ENCODE measurements around the gene RIPOR2.
"Not testable (repeated sequence)": the region's sequence is repeated elsewhere in the genome, so short reads cannot be mapped to it uniquely, and the experiment has no call there.

RIPOR2 gene

DNA sequence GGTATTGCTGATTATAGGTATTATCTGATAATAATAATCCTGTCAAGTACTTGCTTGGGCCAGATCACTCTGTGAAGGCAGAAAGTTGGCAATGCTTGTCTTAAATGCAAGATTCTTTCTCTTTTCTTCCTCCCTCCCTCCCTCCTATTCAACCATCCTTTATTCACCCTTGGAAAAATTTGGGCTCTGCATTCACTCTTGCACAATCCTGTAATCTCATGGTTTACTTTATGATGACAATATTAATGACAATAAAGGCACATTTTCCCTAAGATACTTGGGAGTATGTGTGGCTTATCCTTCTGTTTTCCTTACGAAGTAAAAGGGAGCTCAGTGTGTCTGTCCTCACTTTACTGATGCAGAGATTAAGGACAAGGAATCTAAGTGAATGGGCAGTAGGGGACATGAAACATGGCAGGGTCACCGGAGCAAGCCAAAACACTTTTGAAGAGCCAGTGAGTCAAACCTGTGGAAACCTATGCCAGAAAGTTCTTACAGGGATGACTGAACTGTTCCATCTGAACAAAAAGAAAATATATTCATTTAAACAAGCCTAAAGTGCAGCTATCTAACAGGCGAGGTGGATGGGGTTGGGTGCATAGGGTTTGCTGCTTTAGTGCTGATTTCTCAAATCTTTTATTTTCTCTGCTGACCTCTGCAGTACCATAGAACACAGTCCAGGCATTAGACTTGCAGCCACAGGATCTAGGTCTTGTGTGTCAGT, 14.6 kb upstream of the RIPOR2 start:
- no peak for DNase-seq

DNA sequence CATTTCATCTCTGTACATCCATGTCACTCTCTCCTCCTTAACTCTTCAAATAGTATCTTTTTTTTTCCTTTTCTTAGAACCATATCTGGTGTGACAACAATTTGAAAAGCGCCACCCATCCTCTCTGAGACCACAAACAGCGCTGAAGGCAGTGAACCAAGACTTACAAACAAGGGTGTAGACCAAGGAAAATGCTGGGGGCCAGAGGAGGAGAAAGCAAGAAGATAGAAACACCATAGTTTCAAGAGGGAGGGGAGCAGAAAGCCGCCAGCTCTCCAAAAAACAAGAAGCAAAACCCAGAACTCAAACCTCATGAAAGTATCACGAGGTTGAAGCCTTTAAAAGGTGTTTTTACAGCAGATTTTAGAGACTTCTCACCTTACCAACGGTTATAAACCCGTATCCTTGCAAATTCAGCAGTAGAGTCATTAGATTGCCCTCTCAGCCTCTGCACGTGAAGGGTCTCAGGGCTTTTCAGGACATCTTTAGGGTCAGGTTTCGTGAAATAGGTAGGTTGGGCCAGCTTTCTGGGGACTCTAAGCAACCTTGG, 13.3 kb upstream of the RIPOR2 start:
- DNase-seq = no peak

DNA sequence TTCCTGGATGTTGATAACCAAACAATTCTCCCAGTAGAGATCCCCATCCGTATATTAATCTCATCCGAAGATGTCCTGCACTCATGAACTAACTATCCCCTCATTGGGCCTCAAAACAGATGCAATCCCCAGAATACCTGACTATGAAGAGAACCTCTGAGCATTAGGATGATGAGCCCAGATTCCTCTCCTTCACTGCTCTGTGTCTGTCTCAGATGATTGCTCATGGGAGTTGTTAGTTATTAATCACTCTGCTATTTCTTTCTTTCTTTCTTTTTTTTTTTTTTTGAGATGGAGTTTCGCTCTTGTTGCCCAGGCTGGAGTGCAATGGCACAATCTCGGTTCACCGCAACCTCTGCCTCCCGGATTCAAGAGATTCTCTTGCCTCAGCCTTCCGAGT, 12.5 kb upstream of the RIPOR2 start:
- DNase-seq = not testable (repeated sequence)

DNA sequence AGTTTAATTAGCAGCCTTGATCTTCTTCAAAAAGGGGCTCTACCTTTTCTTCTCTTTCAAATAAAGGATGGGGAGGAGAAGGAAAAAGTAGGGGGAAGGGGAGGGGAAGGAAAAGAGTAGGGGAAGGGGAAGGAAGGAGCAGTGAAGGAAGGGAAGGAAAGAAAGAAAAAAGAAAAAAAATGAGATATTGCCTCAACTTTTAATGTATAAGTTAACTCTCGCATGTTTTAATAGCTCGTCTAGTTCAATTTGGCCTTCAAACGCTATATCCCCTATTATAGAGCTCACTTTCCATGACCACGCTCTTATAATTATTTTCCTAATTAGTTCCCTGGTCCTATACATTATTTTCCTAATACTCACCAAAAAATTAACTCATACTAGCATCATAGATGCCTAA, 11.9 kb upstream of the RIPOR2 start:
- DNase-seq = no peak

DNA sequence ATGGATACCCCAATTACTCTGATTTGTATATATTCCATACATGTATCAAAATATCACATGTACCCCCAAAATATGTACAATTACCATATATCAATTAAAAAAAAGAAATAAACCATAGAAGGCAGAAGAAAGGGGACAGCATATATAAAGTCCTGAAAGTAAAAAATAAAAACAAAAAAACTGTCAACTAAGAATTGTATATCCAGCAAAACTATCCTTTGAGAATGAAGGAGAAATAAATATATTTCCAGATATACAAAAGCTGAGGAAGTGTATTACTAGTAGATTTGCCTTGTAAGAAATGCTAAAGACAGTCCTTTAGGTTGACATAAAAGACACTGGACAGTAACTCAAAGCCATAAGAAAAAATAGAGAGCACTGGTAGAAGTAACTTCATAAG, 9.3 kb upstream of the RIPOR2 start:
- no peak for DNase-seq

DNA sequence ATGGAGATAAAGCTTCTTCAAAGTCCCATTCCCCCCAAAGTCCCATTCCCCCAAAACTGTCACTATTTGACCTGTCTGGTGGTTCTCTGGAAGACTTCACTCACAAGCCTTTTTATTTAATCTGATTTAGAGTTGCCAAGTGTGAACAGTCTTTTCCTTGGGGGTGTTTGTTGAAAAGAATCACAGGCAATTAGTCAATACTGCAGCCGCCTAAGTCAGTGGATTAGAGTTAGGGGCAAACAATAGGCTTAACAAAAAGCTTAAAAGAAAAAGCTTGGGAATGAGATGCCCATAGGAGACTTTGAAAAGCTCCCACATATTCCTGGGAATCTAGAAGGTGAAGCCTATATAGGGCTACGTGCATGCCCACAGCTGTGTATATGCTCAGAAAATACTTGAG, 8.0 kb upstream of the RIPOR2 start:
- no peak for DNase-seq

DNA sequence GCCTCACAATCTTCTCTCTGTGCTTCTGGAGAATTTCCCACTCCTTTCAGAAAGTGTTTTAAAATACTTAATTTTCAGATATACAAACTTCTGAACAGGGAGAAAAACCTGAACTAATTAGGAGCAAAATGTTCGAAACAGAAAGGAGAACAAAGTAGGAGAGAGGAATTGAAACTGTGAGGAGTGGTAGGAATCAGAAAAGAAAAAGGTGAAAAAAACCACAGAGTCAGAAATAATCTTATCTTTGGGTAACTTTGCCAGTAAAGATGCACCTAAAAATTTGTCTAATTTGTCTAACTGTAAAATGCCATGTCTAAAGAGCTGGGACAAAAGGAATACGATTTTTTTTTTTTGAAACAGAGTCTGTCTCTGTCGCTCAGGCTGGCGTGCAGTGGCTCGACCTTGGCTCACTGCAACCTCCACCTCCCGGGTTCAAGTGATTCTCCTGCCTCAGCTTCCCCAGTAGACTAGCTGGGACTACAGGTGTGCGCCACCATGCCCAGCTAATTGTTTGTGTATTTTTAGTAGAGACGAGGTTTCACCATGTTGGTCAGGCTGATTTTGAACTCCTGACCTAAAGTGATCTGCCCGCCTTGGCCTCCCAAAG, 4.7 kb upstream of the RIPOR2 start:
- DNase-seq = no peak

DNA sequence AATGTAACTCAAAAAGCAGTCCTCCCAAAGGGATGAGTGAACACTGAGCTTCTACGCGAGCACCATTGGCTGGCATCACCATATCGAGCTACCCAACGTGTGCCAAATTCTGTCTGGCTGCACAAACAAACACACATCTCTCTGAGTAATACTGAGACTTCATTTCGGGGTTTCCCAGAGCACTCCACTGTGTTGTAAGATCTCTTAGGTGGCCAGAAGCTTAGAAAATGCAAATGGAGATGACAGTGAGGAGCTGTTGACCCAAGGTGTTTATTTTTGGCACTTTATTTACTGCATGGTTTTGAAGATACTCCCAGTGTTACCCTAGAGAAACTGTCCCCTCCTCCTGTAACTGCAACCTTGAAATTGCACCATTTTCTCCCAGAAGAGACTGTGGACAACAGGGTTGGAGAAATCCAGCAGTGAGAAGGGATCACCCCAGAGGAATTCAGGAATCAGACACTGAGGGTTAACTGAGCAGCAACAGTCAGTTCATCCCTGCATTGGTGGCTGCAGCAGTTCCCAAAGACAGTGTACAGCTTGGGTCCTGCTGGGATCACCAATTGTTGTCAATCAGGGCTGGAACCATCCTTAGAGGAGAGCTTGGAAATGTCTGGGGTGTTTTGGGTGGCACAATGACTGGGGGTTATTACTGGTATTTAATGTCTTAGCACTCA, 1.0 kb upstream of the RIPOR2 start:
- peak; percentile 51 to 55 for DNase-seq

DNA sequence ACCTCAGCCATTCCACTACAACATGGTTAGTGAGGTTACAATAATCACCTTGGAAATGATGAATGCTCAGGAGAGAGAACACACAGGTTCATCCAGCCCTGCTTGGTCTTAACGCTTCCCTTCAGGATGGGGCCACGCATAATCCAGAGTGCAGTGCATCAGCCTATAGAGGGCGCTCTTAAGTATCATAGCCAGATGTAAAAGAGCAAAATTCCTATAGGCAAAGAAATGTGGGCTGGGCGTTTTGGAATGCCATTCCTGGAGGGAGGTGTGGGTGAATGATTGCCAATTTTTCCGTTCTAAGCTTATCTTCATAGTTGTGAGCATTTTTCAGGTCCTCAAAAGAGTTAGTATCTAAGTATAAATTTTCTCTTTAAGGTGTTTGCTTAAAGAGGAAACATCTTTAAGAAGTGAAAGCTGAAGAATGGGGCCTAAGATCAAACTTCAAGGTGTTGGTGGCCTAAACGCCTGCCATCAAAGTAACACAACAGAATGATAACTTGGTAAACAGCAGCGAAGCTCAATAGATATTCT, 1.8 kb downstream of the RIPOR2 start:
- DNase-seq = no peak

DNA sequence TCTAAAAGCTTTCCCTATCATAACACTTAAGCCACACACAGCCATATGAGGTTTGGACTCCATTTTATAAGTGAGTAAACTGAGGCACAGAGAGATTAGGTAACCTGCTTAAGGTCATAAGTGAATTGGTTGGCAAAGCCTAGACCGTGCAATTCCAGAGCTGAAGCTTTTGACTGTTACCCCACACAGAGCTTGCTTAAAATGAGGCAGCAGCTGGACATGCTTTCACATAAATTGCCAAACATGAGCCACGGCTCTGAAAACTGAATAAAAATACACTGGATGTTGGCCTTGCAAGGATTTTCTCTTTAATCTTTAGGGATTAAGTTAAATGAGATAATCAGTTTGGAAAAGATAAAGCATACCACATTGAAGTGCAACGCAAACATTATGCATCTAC, 2.5 kb downstream of the RIPOR2 start:
- DNase-seq = no peak

DNA sequence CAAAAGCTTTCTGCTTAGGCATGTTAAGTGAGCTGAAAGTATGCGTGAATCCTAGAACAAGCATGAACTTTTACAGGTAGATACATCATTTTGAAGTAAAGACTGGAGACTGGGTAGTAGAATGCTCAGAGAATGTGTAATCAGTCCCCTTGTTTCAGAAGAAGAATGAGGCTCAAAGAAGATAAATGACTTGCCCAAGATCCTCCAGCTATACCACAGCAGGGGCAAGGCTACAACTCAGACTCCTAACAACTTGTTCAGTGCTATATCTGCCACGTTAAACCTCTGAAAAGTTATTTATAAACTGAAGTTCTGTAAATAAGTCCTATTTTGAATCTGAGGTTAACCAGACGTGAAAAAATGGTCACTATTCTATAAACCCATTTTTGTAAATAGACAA, 2.9 kb downstream of the RIPOR2 start:
- DNase-seq = no peak

DNA sequence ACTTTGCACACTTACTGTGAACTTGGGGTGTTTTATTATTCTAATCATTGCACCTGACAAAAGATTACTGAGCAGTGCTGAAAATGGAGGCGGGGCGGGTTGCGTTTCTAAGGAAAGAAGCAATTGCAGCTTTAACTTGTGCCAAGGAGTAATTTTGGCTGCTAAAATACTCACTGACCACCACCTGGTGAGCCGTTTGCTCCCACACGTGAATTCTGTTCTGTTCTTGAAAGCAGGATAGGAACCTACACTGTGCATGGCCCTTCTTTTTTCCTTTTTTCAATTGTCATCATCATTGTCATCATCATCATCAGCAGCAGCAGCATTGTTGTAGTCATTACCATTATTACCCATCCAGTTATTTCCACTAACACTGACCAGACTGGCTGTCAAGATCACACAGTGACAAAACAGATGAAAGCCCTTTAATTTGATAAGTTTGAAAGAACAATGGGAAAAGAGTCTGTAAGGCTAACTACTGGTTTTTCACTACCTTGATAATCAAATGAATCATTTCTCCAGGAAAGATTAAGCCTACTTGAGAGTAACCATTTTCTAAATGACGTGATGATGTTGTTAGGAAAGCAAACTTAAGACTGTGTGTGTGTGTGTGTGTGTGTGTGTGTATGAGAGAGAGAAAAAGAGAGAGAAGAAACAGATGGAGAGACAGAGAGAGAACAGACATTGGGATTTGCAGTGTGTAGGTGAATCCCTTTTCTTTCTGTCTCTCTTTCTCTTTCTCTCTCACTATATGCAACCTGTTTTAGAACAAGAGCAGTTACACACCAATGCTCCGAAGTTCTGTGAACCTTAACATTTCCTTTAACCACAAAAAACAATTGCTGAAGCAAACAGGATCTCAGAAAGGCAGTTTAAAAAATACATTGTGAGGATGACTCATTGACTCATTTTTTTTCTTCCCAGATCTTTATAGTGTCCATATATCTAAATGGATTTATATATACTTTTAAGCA, 3.8 kb downstream of the RIPOR2 start:
- no peak for DNase-seq

DNA sequence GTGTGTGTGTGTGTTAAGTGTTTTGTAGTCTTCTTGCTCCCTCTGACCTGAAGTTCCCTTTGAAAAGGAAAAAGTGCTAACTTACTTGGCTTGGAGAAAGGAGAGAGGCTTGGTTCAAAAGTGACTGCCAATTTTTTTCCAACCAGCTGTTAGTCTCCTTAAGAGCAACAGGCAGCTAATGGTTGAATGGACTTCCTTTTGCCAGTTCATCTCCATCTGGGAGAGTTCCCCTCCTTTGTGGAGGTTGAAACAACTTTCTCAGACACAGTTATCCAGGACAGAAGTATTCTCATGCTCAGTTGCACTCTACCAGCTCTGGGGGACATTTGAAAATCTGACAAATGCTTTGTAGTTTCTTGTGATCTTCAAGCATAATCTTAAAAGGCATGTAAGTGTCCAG, 4.5 kb downstream of the RIPOR2 start:
- DNase-seq = no peak

DNA sequence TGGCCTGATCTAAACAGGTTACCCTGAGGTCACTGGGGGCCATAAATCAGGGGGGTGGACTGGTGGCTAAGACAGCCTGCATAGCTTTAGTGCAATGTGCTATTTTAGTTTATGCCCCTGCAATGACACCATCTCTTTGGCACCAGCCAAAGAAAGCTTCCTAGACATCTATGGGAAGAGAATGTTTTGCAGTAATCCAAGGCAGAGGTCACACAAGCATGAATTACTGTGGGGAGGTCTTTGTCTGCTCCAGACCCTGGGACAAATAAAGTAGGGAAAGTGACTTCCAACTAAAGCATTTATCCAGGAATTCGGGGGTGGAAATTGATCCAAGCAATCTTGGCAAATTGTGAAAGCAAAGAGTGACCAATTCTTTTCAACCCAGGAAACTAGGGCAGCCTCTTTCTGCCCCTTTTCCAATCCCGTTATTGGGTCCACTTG, 5.3 kb downstream of the RIPOR2 start:
- no peak for DNase-seq

DNA sequence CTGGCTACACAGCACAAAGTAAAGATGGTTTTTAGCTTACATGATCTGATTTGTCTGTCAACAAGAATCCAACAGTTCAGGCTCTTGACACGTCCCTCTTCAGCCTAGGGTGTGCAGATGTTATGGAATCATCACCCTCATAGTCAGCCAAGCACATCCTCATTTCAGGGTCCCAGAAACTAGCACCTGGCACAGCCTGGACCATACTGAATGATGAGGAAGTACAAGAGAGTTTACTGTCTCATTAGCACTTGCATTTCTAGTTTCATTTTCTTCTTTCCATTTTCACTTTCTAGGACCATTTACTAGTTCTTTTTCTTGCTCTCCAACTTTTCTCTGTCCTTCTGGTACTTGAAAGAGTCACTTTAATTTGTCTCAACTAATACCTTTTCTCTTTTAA, 6.5 kb downstream of the RIPOR2 start:
- DNase-seq = no peak

DNA sequence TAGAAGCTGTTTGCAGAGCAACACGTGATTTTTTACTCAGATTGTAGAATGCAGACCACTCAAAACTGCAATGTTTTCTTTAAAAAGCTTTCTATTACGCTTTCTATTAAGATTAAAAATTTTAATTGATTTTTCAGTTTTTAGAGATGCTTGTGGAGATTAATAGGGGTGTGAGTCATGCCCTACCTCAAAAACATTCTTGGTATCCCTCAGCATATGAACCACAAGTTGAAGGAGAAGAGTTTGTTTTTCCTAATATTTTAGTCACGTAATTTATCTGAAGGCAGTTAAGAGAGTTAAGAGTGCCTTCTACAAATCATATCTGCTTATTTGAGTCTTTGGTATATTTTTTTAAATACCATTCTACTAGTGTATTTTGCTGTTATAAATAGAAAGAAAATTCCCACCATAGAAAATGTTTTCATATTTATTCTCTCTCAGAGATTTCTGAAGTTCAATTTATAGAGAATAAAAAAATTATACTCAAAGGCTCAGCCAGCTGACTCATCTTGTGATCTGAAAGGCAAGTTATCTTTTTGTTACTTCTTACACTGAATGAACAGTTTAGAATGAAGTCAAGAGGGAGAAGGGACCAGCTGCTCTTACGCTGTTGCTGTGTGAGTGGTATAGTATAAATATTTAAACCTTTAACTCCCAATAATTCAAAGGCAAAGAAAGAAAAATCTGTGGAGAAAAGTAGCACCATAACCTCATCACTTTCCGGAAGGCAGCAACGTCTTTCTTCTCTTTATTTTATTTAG, 7.6 kb downstream of the RIPOR2 start:
- DNase-seq = no peak

DNA sequence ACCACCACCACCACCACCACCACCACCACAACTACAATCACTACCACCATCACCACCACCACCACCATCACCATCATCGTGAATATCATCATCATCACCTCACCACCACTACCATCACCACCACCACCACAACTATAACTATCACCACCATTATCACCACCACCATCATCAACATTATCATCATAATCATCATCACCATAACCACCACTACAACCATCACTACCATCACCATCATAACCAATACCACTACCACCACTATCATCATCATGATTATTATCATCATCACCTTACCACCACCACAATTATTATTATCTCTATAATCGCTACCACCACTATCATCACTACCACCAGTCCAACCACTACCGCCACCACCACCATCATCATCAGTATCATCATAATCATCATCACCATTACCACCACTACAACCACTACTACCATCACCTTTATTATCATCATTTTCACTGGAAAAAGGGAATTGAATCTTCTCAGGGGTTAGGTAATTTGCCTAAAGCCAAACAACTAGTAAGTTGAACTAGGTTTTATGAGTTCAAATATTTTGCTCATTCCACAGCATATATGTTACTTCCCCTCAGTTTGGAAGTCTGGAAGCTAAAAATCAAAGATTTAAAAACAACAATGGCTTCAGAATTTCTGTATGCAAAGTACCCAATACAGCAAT, 8.3 kb downstream of the RIPOR2 start:
- no peak for DNase-seq

DNA sequence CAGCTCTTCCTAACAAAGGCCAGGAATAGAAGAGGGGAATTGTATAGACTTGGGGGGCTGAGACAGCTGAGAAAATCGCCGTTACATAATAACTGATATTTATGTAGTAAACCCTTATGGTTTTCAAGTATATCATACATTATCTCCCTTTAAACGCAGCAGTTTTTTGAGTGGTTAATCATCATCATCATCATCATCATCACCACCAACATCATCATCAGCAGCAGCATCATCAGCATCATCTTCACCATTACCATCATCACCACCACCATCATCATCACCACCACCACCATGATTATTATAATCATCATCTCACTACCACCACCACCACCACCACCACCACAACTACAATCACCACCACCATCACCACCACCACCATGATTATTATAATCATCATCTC, 9.1 kb downstream of the RIPOR2 start:
- DNase-seq = not testable (repeated sequence)

DNA sequence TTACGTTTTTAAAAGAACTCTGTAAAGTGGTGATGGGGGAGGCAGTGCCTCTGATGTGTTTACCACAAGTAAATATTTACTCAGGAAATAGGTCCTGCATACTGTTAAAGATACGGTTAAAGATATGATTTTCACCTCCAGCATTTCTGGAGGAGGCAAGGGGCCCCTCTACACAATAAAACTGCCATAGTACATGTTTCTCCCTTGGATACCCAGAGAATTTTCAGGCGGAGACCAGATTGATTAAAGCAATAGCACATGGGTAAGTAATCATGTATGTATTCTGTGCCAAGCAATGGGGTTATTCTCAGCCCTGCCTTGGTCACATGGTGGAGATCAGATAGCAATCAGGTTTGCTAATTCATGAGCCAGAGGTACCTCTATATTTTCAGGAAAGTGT, 9.6 kb downstream of the RIPOR2 start:
- no peak for DNase-seq

DNA sequence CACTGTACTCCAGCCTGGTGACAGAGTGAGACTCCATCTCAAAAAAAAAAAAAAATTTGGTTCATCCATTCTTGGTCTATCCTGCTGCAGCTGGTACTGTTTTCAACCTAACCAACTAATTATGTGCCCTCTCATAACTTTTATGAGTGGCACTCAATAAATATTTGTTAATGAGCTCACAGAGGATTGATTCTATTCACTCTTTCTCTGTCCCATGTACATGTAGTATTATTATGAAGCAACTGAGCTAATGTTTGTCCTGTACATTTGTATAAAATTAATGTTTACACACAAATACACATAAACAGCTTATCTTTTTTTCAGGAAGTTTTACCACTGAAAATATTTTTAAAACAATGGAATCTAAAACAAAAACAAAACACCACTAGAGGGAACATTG, 10.1 kb downstream of the RIPOR2 start:
- no peak for DNase-seq

All from activated CD4-positive, alpha-beta T cell treated with anti-CD3 and anti-CD28 coated beads, Interleukin-2, amount 50 U/mL, for 4 hours (primary cell).